Measurements from ENCODE around the gene ALOX12.

GRCh38 chr17:7027335-7027734 lies 31.5 kb downstream of the ALOX12 start:
- TF ChIP-seq YY1 (IDR thresholded peaks at IDR 0.05; ENCODE audit: low read depth), result no peak
- no peak for TF ChIP-seq RFX5 (IDR thresholded peaks at IDR 0.05; ENCODE audit: low read length)
- TF ChIP-seq RXRA (IDR thresholded peaks at IDR 0.05; ENCODE audit: borderline replicate concordance, low read depth), result no peak
- TF ChIP-seq, protein P1, sequence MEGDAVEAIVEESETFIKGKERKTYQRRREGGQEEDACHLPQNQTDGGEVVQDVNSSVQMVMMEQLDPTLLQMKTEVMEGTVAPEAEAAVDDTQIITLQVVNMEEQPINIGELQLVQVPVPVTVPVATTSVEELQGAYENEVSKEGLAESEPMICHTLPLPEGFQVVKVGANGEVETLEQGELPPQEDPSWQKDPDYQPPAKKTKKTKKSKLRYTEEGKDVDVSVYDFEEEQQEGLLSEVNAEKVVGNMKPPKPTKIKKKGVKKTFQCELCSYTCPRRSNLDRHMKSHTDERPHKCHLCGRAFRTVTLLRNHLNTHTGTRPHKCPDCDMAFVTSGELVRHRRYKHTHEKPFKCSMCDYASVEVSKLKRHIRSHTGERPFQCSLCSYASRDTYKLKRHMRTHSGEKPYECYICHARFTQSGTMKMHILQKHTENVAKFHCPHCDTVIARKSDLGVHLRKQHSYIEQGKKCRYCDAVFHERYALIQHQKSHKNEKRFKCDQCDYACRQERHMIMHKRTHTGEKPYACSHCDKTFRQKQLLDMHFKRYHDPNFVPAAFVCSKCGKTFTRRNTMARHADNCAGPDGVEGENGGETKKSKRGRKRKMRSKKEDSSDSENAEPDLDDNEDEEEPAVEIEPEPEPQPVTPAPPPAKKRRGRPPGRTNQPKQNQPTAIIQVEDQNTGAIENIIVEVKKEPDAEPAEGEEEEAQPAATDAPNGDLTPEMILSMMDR (IDR thresholded peaks at IDR 0.05), result no peak
- no peak for TF ChIP-seq RAD21 (IDR thresholded peaks at IDR 0.05; ENCODE audit: low read length)
- TF ChIP-seq EP300 (IDR thresholded peaks at IDR 0.05; ENCODE audit: borderline replicate concordance in 1 of 2, low read depth in 1 of 2, low read length in 1 of 2), result no peak
- TF ChIP-seq JUND (IDR thresholded peaks at IDR 0.05), result no peak
- TF ChIP-seq EZH2phosphoT487 (IDR thresholded peaks at IDR 0.05; ENCODE audit: borderline replicate concordance, low read depth), result no peak
- TF ChIP-seq GATA2 (CRISPR knock-in tag; IDR thresholded peaks at IDR 0.05), result no peak
- TF ChIP-seq, protein P2, sequence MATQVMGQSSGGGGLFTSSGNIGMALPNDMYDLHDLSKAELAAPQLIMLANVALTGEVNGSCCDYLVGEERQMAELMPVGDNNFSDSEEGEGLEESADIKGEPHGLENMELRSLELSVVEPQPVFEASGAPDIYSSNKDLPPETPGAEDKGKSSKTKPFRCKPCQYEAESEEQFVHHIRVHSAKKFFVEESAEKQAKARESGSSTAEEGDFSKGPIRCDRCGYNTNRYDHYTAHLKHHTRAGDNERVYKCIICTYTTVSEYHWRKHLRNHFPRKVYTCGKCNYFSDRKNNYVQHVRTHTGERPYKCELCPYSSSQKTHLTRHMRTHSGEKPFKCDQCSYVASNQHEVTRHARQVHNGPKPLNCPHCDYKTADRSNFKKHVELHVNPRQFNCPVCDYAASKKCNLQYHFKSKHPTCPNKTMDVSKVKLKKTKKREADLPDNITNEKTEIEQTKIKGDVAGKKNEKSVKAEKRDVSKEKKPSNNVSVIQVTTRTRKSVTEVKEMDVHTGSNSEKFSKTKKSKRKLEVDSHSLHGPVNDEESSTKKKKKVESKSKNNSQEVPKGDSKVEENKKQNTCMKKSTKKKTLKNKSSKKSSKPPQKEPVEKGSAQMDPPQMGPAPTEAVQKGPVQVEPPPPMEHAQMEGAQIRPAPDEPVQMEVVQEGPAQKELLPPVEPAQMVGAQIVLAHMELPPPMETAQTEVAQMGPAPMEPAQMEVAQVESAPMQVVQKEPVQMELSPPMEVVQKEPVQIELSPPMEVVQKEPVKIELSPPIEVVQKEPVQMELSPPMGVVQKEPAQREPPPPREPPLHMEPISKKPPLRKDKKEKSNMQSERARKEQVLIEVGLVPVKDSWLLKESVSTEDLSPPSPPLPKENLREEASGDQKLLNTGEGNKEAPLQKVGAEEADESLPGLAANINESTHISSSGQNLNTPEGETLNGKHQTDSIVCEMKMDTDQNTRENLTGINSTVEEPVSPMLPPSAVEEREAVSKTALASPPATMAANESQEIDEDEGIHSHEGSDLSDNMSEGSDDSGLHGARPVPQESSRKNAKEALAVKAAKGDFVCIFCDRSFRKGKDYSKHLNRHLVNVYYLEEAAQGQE (IDR thresholded peaks at IDR 0.05; ENCODE audit: low read depth, low read length), result no peak
